Measurements from ENCODE around the gene BAAT.

GRCh38 chr9:101428909-101429308 lies 44.1 kb upstream of the BAAT start:
- TF ChIP-seq CTCF (IDR thresholded peaks at IDR 0.05): no peak
- TF ChIP-seq POLR2A (IDR thresholded peaks at IDR 0.05): no peak
